GM19023 (cell line): Measurements from ENCODE around the gene DYRK1B.

Source experiments
- ATAC-seq: cut with Tn5 transposase; IDR thresholded peaks from one replicate; pipeline ENCODE4 v1.9.1; 2021; ENCODE audit warnings: mild to moderate bottlenecking, moderate library complexity; ENCODE audit not compliant: unreplicated experiment

DYRK1B gene

GRCh38 chr19:39864118-39864517, 30.2 kb upstream of the DYRK1B start:
- ATAC-seq = no peak

- no peak for ATAC-seq
Observed at GRCh38 chr19:39858541-39858940, 24.6 kb upstream of the DYRK1B start.

- no peak for ATAC-seq
Observed at GRCh38 chr19:39852882-39853281, 18.9 kb upstream of the DYRK1B start.

GRCh38 chr19:39850892-39851291, 16.9 kb upstream of the DYRK1B start:
- no peak for ATAC-seq

- no peak for ATAC-seq
Observed at GRCh38 chr19:39848392-39848791, 14.4 kb upstream of the DYRK1B start.

- no peak for ATAC-seq
Observed at GRCh38 chr19:39847525-39847924, 13.6 kb upstream of the DYRK1B start.

- no peak for ATAC-seq
Observed at GRCh38 chr19:39846678-39847486, 12.9 kb upstream of the DYRK1B start.

- ATAC-seq = peak; percentile 82
Observed at GRCh38 chr19:39845933-39846677, 12.1 kb upstream of the DYRK1B start, which contains the start of gene FBL. Gene FBL, minus strand, starts transcription at chr19:39846379. Its CDS starts 79 bp downstream, at chr19:39846300.

GRCh38 chr19:39845584-39845932, 11.6 kb upstream of the DYRK1B start:
- no peak for ATAC-seq

- no peak for ATAC-seq
Observed at GRCh38 chr19:39845172-39845571, 11.2 kb upstream of the DYRK1B start.

GRCh38 chr19:39843919-39844793, 10.2 kb upstream of the DYRK1B start:
- no peak for ATAC-seq

- no peak for ATAC-seq
Observed at GRCh38 chr19:39842693-39843435, 8.9 kb upstream of the DYRK1B start.

- ATAC-seq = no peak
Observed at GRCh38 chr19:39841041-39841440, 7.1 kb upstream of the DYRK1B start.

- no peak for ATAC-seq
Observed at GRCh38 chr19:39840492-39840891, 6.5 kb upstream of the DYRK1B start.

- no peak for ATAC-seq
Observed at GRCh38 chr19:39839678-39840327, 5.8 kb upstream of the DYRK1B start.

GRCh38 chr19:39838569-39838968, 4.6 kb upstream of the DYRK1B start:
- ATAC-seq = no peak

GRCh38 chr19:39837978-39838377, 4.0 kb upstream of the DYRK1B start:
- ATAC-seq = no peak

- ATAC-seq = no peak
Observed at GRCh38 chr19:39834287-39834841, 402 bp upstream of the DYRK1B start.

- ATAC-seq = no peak
Observed at GRCh38 chr19:39833160-39833463, 850 bp downstream of the DYRK1B start.
